DOHH2 (cell line): ENCODE data around the gene MAGEB2.

Experiments used
- H3F3A ChIP-seq: fragments of 200-600 bp; sonication (generic), shearing (Covaris generic); 2 replicates; pipeline ENCODE4 v1.6.0; 2016; ENCODE audit warnings: antibody characterized with exemption, mild to moderate bottlenecking; ENCODE audit not compliant: control insufficient read depth, insufficient read depth
- H3K27ac ChIP-seq: fragments of 200-600 bp; sonication (generic); 2 replicates; pipeline ENCODE4 v1.5.1; 2014; ENCODE audit warnings: low read depth, mild to moderate bottlenecking, low read length, moderate library complexity
- H3K27me3 ChIP-seq: fragments of 200-600 bp; sonication (generic); 2 replicates; pipeline ENCODE4 v1.6.1; 2014; ENCODE audit warnings: mild to moderate bottlenecking, low read length, mixed read lengths; ENCODE audit not compliant: control insufficient read depth
- H3K36me3 ChIP-seq: fragments of 200-600 bp; sonication (generic); 2 replicates; pipeline ENCODE4 v1.6.1; 2014; ENCODE audit warnings: mild to moderate bottlenecking, low read length, moderate library complexity, mixed read lengths; ENCODE audit not compliant: control insufficient read depth
- H3K4me1 ChIP-seq: fragments of 200-600 bp; sonication (generic); 2 replicates; pipeline ENCODE4 v1.6.1; 2014; ENCODE audit warnings: mild to moderate bottlenecking, low read length, mixed read lengths; ENCODE audit not compliant: control insufficient read depth
- H3K4me2 ChIP-seq: fragments of 200-600 bp; sonication (generic); 2 replicates; pipeline ENCODE4 v1.6.0; 2014; ENCODE audit warnings: mild to moderate bottlenecking, low read length, moderate library complexity
- H3K4me3 ChIP-seq: fragments of 200-600 bp; sonication (generic); 2 replicates; pipeline ENCODE4 v1.5.1; 2014; ENCODE audit warnings: mild to moderate bottlenecking, low read length, mixed read lengths
- H3K79me2 ChIP-seq: fragments of 200-600 bp; sonication (generic); 2 replicates; pipeline ENCODE4 v1.6.1; 2014; ENCODE audit warnings: mild to moderate bottlenecking, low read length, mixed read lengths; ENCODE audit not compliant: control insufficient read depth
- H3K9me2 ChIP-seq: fragments of 200-600 bp; sonication (generic); replicated peaks from 2 replicates; pipeline ENCODE4 v1.6.1; 2014; ENCODE audit warnings: mild to moderate bottlenecking, low read length, mixed read lengths; ENCODE audit not compliant: control insufficient read depth
- H3K9me3 ChIP-seq: fragments of 200-600 bp; sonication (generic); 2 replicates; pipeline ENCODE4 v1.6.1; 2014; ENCODE audit warnings: antibody characterized with exemption, low read length, mixed read lengths; ENCODE audit not compliant: control insufficient read depth, insufficient read depth
- H4K20me1 ChIP-seq: fragments of 200-600 bp; sonication (generic); 2 replicates; pipeline ENCODE4 v1.6.0; 2014; ENCODE audit warnings: low read depth, mild to moderate bottlenecking, antibody characterized with exemption, low read length, moderate library complexity; ENCODE audit not compliant: control insufficient read depth, insufficient read depth
- CTCF ChIP-seq: fragments of 200-600 bp; sonication (generic); IDR thresholded peaks from one replicate; pipeline ENCODE4 v1.5.1; 2014; ENCODE audit warnings: antibody characterized with exemption, mild to moderate bottlenecking, low read depth, low read length; ENCODE audit not compliant: poor library complexity, severe bottlenecking
- EZH2phosphoT487 ChIP-seq: fragments of 200-600 bp; sonication (generic); IDR thresholded peaks from 2 replicates; pipeline ENCODE4 v1.6.1; 2017; ENCODE audit warnings: borderline replicate concordance, mild to moderate bottlenecking, antibody characterized with exemption, low read length, moderate library complexity, mixed read lengths

Gene MAGEB2

GRCh38 chrX:30228526-30228925, 13.2 kb downstream of the MAGEB2 start:
- H3K9me2 ChIP-seq = no peaks in the 10 kb centered on the region
- H3K27ac ChIP-seq = no peak overlapping the region
- no peaks in the 10 kb centered on the region for H3K27me3 ChIP-seq
- no peaks in the 10 kb centered on the region for H3K9me3 ChIP-seq
- H3K79me2 ChIP-seq = no peaks in the 10 kb centered on the region
- no peaks in the 10 kb centered on the region for H3K36me3 ChIP-seq
- no peaks in the 10 kb centered on the region for H3K4me1 ChIP-seq
- no peaks in the 10 kb centered on the region for H4K20me1 ChIP-seq
- H3F3A ChIP-seq = no peaks in the 10 kb centered on the region
- no peak overlapping the region for H3K4me3 ChIP-seq
- no peak for TF ChIP-seq CTCF
- TF ChIP-seq EZH2phosphoT487 = no peak
- no peak overlapping the region for H3K4me2 ChIP-seq

GRCh38 chrX:30230395-30230794, 15.0 kb downstream of the MAGEB2 start, which contains the start of gene MAGEB3:
Gene MAGEB3, plus strand, starts transcription at chrX:30230657. Its CDS starts 5,268 bp downstream, at chrX:30235925.
- no peaks in the 10 kb centered on the region for H3K27me3 ChIP-seq
- H3K36me3 ChIP-seq = no peaks in the 10 kb centered on the region
- TF ChIP-seq CTCF = no peak
- no peak for TF ChIP-seq EZH2phosphoT487
- H3K9me2 ChIP-seq = no peaks in the 10 kb centered on the region
- no peak within 1 kb of the TSS for H3K4me2 ChIP-seq
- H3K27ac ChIP-seq = no peak within 1 kb of the TSS
- H3K79me2 ChIP-seq = no peaks in the 10 kb centered on the region
- no peaks in the 10 kb centered on the region for H3K9me3 ChIP-seq
- no peaks in the 10 kb centered on the region for H3F3A ChIP-seq
- H3K4me1 ChIP-seq = no peaks in the 10 kb centered on the region
- no peak within 1 kb of the TSS for H3K4me3 ChIP-seq
- H4K20me1 ChIP-seq = no peaks in the 10 kb centered on the region

GRCh38 chrX:30241724-30242415, 26.5 kb downstream of the MAGEB2 start, which contains the start of gene MAGEB4:
Gene MAGEB4, plus strand, starts transcription at chrX:30242000. Its CDS starts 136 bp downstream, at chrX:30242136.
- Histone ChIP-seq H3K36me3 (no peaks in the 10 kb centered on the region), H3K9me3 (no peaks in the 10 kb centered on the region), H3F3A (no peaks in the 10 kb centered on the region), H3K79me2 (no peaks in the 10 kb centered on the region), H3K4me1 (no peaks in the 10 kb centered on the region), H3K4me3 (no peak within 1 kb of the TSS), H3K27ac (no peak within 1 kb of the TSS), H3K9me2 (no peaks in the 10 kb centered on the region), H3K27me3 (no peaks in the 10 kb centered on the region), H3K4me2 (no peak within 1 kb of the TSS), H4K20me1 (no peaks in the 10 kb centered on the region)
- TF ChIP-seq CTCF (no peak), EZH2phosphoT487 (no peak)
